HepG2 (cell line): ENCODE results near the gene ARHGAP23. TPM values are rescaled to one million over a fixed set of nuclear protein-coding genes. Genes with fewer than 3 reads are reported as not detected.

Source experiments
- CAMTA2 ChIP-seq: sonication (generic); formaldehyde crosslinking; IDR thresholded peaks from 2 replicates; pipeline ENCODE4 v1.4.0; 2020; ENCODE audit warnings: mild to moderate bottlenecking, missing genetic modification reagents, borderline replicate concordance
- DPF2 ChIP-seq: sonication (generic); formaldehyde crosslinking; IDR thresholded peaks from 2 replicates; pipeline ENCODE4 v1.4.0; 2020; ENCODE audit warnings: mild to moderate bottlenecking, low read depth, missing genetic modification reagents, borderline replicate concordance
- HHEX ChIP-seq: IDR thresholded peaks from 2 replicates; pipeline ENCODE4 v1.6.1; 2016; ENCODE audit warnings: control low read depth
- ISL2 ChIP-seq: sonication (generic); formaldehyde crosslinking; IDR thresholded peaks from 2 replicates; pipeline ENCODE4 v1.5.0; 2020; ENCODE audit warnings: missing genetic modification reagents
- JARID2 ChIP-seq: sonication (generic); formaldehyde crosslinking; IDR thresholded peaks from 2 replicates; pipeline ENCODE4 v1.8.1; 2023; ENCODE audit warnings: missing genetic modification reagents, inconsistent platforms; ENCODE audit not compliant: insufficient replicate concordance
- KLF9 ChIP-seq: IDR thresholded peaks from 2 replicates; pipeline ENCODE4 v1.6.1; 2016; ENCODE audit warnings: low read depth
- MATR3 ChIP-seq: sonication (generic); formaldehyde crosslinking; IDR thresholded peaks from 2 replicates; pipeline ENCODE4 v1.4.0; 2020; ENCODE audit warnings: missing genetic modification reagents
- MXD4 ChIP-seq: IDR thresholded peaks from 2 replicates; pipeline ENCODE4 v1.6.1; 2016; ENCODE audit warnings: mild to moderate bottlenecking, missing biosample characterization, missing genetic modification reagents
- PRMT3 ChIP-seq: sonication (generic); formaldehyde crosslinking; IDR thresholded peaks from 2 replicates; pipeline ENCODE4 v1.8.1; 2022; ENCODE audit warnings: low read depth, mild to moderate bottlenecking, moderate library complexity, missing genetic modification reagents, borderline replicate concordance
- ZNF337 ChIP-seq: sonication (generic); formaldehyde crosslinking; IDR thresholded peaks from 2 replicates; pipeline ENCODE4 v1.5.1; 2020; ENCODE audit warnings: missing genetic modification reagents, low read depth, mild to moderate bottlenecking, borderline replicate concordance
- ZNF556 ChIP-seq: sonication (generic); formaldehyde crosslinking; IDR thresholded peaks from 2 replicates; pipeline ENCODE4 v1.4.0; 2020; ENCODE audit warnings: mild to moderate bottlenecking, missing genetic modification reagents, borderline replicate concordance
- ZNF619 ChIP-seq: sonication (generic); formaldehyde crosslinking; IDR thresholded peaks from 2 replicates; pipeline ENCODE4 v1.4.0; 2020; ENCODE audit warnings: mild to moderate bottlenecking, missing genetic modification reagents
- ZNF766 ChIP-seq: sonication (generic); formaldehyde crosslinking; IDR thresholded peaks from 2 replicates; pipeline ENCODE4 v1.5.0; 2020; ENCODE audit warnings: missing genetic modification reagents, borderline replicate concordance
- polyA plus RNA-seq, 8 experiments: library from polyadenylated mRNA; depleted of rRNA in 3 of 8; stranded (reverse) in 7 of 8; unstranded in 1 of 8; fragments of >200 nt; fragmentation: Illumina TruSeq in 4 of 8; extraction: Trizol in 4 of 8; gene quantifications; 2 replicates each; pipeline versions ENCODE4 v1.2.1 to v1.2.3, GENCODE V29; 2011 to 2016; ENCODE audit warnings: low read depth in 4 of 8, missing spikeins in 1 of 8, mixed read lengths in 1 of 8; ENCODE audit not compliant: insufficient read depth in 1 of 8
- total RNA-seq, 5 experiments: library from RNA; depleted of rRNA; stranded (reverse); fragments of >200 nt; fragmentation: Illumina TruSeq; extraction: Trizol; gene quantifications; 2 replicates each; pipeline ENCODE4 v1.2.3, GENCODE V29; 2016; ENCODE audit warnings: low read depth in 1 of 5
- TF ChIP-seq, protein P1 (sequence below): sonication (generic); formaldehyde crosslinking; IDR thresholded peaks from 2 replicates; pipeline ENCODE4 v1.4.0; 2020; ENCODE audit warnings: mild to moderate bottlenecking, missing genetic modification reagents
- TF ChIP-seq, protein P2 (sequence below): sonication (generic); formaldehyde crosslinking; IDR thresholded peaks from 2 replicates; pipeline ENCODE4 v1.4.0; 2020; ENCODE audit warnings: missing genetic modification reagents
- TF ChIP-seq, protein P3 (sequence below): sonication (generic); formaldehyde crosslinking; IDR thresholded peaks from 2 replicates; pipeline ENCODE4 v1.9.0; 2021; ENCODE audit warnings: missing genetic modification reagents, borderline replicate concordance
- TF ChIP-seq, protein P4 (sequence below), 2 experiments: sonication (generic) in 1 of 2; formaldehyde crosslinking in 1 of 2; IDR thresholded peaks; 2 replicates each; pipeline versions ENCODE4 v1.5.1 to v1.6.1; 2011 to 2020; ENCODE audit warnings: borderline replicate concordance in 1 of 2, low read depth in 1 of 2, low read length in 1 of 2, mild to moderate bottlenecking in 1 of 2, missing genetic modification reagents in 1 of 2, moderate library complexity in 1 of 2
- TF ChIP-seq, protein P5 (sequence below): sonication (generic); formaldehyde crosslinking; IDR thresholded peaks from 2 replicates; pipeline ENCODE4 v1.4.0; 2020; ENCODE audit warnings: missing genetic modification reagents

ARHGAP23 gene
- total and polyA plus RNA-seq, 2 of the 13 experiments (the other 11 are each of a cell fraction or from before 2014, with no cell fraction given) = 0.03 TPM; not detected in 1

DNA sequence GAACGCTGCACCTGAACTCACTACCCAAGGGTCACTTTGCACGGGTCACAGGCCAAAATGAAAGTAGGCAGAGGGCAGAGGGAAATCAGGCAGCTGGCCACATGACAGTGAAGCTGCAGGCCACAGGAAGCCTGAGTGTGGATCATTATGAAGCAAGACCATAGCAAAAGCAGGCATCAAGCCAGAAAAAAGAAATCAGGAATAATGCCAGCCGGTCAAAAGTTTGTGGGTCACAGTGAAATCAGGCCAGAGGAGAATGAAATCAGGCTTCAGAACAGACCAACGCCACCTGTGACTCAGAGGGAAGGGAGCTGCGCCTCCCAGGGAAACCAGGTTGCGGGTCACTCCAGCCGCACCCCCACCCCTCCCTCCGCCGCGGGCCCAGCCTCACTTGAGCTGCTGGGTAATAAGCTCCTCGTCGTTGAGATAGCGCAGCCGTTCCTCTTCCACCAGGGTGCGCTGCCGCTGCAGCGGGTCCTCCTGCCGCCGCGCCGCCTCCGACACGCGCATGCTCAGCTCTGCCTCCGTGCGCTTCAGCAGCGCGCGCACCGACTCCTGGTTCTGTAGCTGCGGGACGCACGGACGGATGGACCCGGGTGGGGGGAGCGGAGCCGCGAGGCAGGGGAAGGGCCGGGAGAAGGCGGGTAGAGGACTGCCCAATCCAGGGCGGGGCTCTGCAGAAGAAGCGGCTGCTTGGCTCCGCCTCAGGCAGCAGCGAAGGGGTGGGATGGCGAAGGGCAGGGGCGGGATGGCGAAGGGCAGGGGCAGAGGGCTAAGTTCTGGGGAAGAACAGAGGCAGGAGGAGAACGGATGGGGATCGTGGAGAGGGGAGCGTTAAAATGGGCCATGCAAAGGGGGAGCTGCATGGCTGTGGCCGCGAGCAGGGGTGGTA is 129.8 kb downstream of the ARHGAP23 start (continued):
- TF ChIP-seq, protein P1, sequence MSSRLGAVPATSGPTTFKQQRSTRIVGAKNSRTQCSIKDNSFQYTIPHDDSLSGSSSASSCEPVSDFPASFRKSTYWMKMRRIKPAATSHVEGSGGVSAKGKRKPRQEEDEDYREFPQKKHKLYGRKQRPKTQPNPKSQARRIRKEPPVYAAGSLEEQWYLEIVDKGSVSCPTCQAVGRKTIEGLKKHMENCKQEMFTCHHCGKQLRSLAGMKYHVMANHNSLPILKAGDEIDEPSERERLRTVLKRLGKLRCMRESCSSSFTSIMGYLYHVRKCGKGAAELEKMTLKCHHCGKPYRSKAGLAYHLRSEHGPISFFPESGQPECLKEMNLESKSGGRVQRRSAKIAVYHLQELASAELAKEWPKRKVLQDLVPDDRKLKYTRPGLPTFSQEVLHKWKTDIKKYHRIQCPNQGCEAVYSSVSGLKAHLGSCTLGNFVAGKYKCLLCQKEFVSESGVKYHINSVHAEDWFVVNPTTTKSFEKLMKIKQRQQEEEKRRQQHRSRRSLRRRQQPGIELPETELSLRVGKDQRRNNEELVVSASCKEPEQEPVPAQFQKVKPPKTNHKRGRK (CRISPR knock-in tag) = no peak
- TF ChIP-seq, protein P2, sequence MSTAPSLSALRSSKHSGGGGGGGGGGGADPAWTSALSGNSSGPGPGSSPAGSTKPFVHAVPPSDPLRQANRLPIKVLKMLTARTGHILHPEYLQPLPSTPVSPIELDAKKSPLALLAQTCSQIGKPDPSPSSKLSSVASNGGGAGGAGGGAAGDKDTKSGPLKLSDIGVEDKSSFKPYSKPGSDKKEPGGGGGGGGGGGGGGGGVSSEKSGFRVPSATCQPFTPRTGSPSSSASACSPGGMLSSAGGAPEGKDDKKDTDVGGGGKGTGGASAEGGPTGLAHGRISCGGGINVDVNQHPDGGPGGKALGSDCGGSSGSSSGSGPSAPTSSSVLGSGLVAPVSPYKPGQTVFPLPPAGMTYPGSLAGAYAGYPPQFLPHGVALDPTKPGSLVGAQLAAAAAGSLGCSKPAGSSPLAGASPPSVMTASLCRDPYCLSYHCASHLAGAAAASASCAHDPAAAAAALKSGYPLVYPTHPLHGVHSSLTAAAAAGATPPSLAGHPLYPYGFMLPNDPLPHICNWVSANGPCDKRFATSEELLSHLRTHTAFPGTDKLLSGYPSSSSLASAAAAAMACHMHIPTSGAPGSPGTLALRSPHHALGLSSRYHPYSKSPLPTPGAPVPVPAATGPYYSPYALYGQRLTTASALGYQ = no peak
- TF ChIP-seq, protein P3, sequence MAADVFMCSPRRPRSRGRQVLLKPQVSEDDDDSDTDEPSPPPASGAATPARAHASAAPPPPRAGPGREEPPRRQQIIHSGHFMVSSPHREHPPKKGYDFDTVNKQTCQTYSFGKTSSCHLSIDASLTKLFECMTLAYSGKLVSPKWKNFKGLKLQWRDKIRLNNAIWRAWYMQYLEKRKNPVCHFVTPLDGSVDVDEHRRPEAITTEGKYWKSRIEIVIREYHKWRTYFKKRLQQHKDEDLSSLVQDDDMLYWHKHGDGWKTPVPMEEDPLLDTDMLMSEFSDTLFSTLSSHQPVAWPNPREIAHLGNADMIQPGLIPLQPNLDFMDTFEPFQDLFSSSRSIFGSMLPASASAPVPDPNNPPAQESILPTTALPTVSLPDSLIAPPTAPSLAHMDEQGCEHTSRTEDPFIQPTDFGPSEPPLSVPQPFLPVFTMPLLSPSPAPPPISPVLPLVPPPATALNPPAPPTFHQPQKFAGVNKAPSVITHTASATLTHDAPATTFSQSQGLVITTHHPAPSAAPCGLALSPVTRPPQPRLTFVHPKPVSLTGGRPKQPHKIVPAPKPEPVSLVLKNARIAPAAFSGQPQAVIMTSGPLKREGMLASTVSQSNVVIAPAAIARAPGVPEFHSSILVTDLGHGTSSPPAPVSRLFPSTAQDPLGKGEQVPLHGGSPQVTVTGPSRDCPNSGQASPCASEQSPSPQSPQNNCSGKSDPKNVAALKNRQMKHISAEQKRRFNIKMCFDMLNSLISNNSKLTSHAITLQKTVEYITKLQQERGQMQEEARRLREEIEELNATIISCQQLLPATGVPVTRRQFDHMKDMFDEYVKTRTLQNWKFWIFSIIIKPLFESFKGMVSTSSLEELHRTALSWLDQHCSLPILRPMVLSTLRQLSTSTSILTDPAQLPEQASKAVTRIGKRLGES (CRISPR knock-in tag) = no peak
- TF ChIP-seq ZNF619 (peak; percentile 94), ZNF337 (no peak), ISL2 (no peak), ZNF556 (CRISPR knock-in tag) (peak; percentile 81; the same call in 1 of the 2 replicates), DPF2 (CRISPR knock-in tag) (no peak), KLF9 (CRISPR knock-in tag) (0 out of 2 replicates have a peak, but pooled peaks have one; percentile 46), MXD4 (CRISPR knock-in tag) (no peak), MATR3 (no peak), PRMT3 (CRISPR knock-in tag) (no peak), JARID2 (peak; percentile 80), CAMTA2 (no peak), ZNF766 (no peak), HHEX (CRISPR knock-in tag) (no peak)
- TF ChIP-seq, protein P4, sequence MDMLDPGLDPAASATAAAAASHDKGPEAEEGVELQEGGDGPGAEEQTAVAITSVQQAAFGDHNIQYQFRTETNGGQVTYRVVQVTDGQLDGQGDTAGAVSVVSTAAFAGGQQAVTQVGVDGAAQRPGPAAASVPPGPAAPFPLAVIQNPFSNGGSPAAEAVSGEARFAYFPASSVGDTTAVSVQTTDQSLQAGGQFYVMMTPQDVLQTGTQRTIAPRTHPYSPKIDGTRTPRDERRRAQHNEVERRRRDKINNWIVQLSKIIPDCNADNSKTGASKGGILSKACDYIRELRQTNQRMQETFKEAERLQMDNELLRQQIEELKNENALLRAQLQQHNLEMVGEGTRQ (IDR thresholded peaks at IDR 0.05; ENCODE audit: low read depth, low read length) = no peak
- TF ChIP-seq, protein P4 (CRISPR knock-in tag; IDR thresholded peaks at IDR 0.05; ENCODE audit: borderline replicate concordance) = no peak; the same call in 1 of the 2 replicates
- TF ChIP-seq, protein P5, sequence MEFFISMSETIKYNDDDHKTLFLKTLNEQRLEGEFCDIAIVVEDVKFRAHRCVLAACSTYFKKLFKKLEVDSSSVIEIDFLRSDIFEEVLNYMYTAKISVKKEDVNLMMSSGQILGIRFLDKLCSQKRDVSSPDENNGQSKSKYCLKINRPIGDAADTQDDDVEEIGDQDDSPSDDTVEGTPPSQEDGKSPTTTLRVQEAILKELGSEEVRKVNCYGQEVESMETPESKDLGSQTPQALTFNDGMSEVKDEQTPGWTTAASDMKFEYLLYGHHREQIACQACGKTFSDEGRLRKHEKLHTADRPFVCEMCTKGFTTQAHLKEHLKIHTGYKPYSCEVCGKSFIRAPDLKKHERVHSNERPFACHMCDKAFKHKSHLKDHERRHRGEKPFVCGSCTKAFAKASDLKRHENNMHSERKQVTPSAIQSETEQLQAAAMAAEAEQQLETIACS (CRISPR knock-in tag) = peak; percentile 53; the same call in 1 of the 2 replicates
